Lower leg skin (tissue), 4 donors: ENCODE measurements around the gene WWOX. TPM values are rescaled to one million over a fixed set of nuclear protein-coding genes. Genes with fewer than 3 reads are reported as not detected.

Experiments used
- DNase-seq, 2 donors: peaks; one replicate each; pipeline ENCODE4 v3.0.0-alpha.2; 2019; ENCODE audit warnings: low spot score in 2 of 2
- H3K4me3 ChIP-seq: fragments of 200-600 bp; sonication (generic); 2 replicates; pipeline ENCODE4 v1.5.1; 2017; ENCODE audit warnings: mild to moderate bottlenecking, low read depth; ENCODE audit not compliant: poor library complexity, severe bottlenecking
- POLR2A ChIP-seq, 2 donors: fragments of 450-650 bp; IDR thresholded peaks; one replicate each; pipeline ENCODE4 v1.6.1; 2016 to 2017; ENCODE audit warnings: antibody characterized with exemption in 2 of 2, mild to moderate bottlenecking in 1 of 2, moderate library complexity in 1 of 2
- WGBS, 2 donors: methylation state at CpG; one replicate each; pipeline ENCODE4 v1.1.5; 2018; 5-methylcytosine and 5-hydroxymethylcytosine counted together
- intact Hi-C: fragments of 100-400 bp; cut with DNase I; formaldehyde crosslinking; loops from one replicate; pipeline ENCODE4 v1.15.0; 2023; ENCODE audit warnings: low total_unique reads
- total RNA-seq, 4 donors: library from RNA; depleted of rRNA; stranded (reverse); fragments of >200 nt; gene quantifications; one replicate each; pipeline ENCODE4 v1.1.0, GENCODE V29; 2016
- TF ChIP-seq, protein P1 (sequence below), 3 donors: fragments of 450-650 bp; IDR thresholded peaks; one replicate each; pipeline ENCODE4 v1.5.1; 2016; ENCODE audit warnings: antibody characterized with exemption in 3 of 3, mild to moderate bottlenecking in 3 of 3, moderate library complexity in 2 of 3

WWOX gene
- total RNA-seq, 4 donors from 2014 or later: 21.0 to 82.7 (median 36.1) TPM

DNA sequence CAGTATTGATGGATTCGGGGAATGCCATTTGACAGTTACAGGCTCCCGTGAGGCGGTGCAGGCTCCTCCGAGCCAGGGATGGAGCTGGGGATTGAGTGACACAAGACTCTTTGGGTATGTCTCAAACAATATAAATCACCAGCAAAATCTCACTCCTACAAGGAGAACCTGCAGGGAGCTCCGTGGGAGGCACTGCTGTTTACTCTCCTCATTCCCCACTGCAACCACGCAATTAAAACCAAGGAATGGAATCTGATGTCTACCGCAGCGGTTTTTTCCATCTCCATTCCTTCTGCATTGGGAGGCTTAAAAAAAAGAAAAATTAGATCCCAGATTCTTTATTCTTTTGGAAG, 157.9 kb downstream of the WWOX start:
- WGBS, 2 donors: 73 to 82% methylated on average over 8 of the region's 8 CpGs
- DNase-seq: no peak
- intact Hi-C loops: no loop called here
- no peak overlapping the region for H3K4me3 ChIP-seq
- TF ChIP-seq, protein P1, sequence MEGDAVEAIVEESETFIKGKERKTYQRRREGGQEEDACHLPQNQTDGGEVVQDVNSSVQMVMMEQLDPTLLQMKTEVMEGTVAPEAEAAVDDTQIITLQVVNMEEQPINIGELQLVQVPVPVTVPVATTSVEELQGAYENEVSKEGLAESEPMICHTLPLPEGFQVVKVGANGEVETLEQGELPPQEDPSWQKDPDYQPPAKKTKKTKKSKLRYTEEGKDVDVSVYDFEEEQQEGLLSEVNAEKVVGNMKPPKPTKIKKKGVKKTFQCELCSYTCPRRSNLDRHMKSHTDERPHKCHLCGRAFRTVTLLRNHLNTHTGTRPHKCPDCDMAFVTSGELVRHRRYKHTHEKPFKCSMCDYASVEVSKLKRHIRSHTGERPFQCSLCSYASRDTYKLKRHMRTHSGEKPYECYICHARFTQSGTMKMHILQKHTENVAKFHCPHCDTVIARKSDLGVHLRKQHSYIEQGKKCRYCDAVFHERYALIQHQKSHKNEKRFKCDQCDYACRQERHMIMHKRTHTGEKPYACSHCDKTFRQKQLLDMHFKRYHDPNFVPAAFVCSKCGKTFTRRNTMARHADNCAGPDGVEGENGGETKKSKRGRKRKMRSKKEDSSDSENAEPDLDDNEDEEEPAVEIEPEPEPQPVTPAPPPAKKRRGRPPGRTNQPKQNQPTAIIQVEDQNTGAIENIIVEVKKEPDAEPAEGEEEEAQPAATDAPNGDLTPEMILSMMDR (IDR thresholded peaks at IDR 0.05): no peak
- TF ChIP-seq POLR2A (IDR thresholded peaks at IDR 0.05): no peak

DNA sequence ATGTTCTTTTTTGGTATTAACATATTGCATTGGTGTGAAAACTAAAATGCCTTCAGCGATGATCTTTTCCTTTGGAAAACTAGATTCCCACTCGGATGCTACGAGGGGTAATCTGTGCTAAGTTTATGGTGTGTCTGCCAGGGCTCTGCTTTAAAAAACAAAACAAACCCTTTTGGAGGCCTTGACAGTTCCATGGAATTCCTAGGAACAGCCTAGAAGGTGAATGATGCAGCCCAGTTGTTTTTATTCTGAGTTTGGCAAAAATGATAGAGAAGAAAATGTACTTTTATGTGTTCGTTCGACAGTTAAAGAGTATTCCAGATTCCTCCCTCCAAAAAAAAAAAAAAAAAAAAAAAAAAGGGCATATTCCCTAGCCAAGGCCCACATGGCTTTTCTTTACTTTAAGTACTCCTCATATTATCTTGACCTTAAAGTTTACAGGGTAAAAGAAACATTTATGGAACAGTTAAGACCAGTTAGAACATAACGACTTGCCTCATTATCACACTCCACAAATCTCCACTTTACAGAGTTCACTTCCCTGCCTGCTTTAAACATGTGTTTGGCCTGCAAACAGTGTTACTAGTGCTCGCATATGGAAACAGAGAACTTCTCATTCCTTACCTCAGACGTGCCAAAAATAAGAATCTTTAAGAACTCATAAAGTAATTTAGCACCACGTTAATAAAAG, 159.1 kb downstream of the WWOX start:
- 59 to 62% methylated on average over 9 of the region's 9 CpGs for WGBS, 2 donors
- TF ChIP-seq POLR2A (IDR thresholded peaks at IDR 0.05): no peak
- TF ChIP-seq, protein P1 (IDR thresholded peaks at IDR 0.05): no peak
- intact Hi-C loops: no loop called here
- no peak for DNase-seq
- H3K4me3 ChIP-seq: no peak overlapping the region

- intact Hi-C loops: no loop called here
- no peak for DNase-seq
- WGBS, 2 donors: 67 to 71% methylated on average over 5 of the region's 5 CpGs
- no peak overlapping the region for H3K4me3 ChIP-seq
- no peak for TF ChIP-seq POLR2A (IDR thresholded peaks at IDR 0.05)
- TF ChIP-seq, protein P1 (IDR thresholded peaks at IDR 0.05): no peak
These were observed 160.4 kb downstream of the WWOX start for GRCh38 chr16:78259873-78260272.

- DNase-seq: no peak
- intact Hi-C loops: no loop called here
- no peak overlapping the region for H3K4me3 ChIP-seq
- no peak for TF ChIP-seq POLR2A (IDR thresholded peaks at IDR 0.05)
- TF ChIP-seq, protein P1 (IDR thresholded peaks at IDR 0.05): no peak
- WGBS, 2 donors: 95 to 96% methylated on average over 6 of the region's 6 CpGs
These were observed 165.2 kb downstream of the WWOX start for GRCh38 chr16:78264642-78265041.

DNA sequence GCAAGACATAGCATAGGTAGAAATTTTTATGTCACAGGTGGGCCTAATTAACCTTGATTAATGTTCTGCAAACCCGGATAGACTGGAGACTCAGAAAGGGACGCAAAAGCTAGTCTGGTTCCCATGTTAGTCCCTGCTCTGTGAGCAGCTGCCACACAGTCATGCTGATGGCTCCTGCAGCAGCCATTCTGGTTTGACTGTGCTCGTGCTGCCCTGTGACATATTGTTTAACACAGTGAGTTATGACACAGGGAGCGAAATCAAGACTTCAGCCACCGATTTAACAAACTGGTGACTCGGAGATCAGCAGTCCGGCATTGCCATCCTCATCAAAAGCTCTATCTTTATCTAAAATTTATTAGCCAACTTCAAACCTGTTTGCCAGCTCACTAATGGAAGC, 169.8 kb downstream of the WWOX start:
- no peak for DNase-seq
- intact Hi-C loops: no loop called here
- WGBS, 2 donors: 82 to 83% methylated on average over 7 of the region's 7 CpGs
- no peak for TF ChIP-seq POLR2A (IDR thresholded peaks at IDR 0.05)
- TF ChIP-seq, protein P1 (IDR thresholded peaks at IDR 0.05): no peak
- no peak overlapping the region for H3K4me3 ChIP-seq

DNA sequence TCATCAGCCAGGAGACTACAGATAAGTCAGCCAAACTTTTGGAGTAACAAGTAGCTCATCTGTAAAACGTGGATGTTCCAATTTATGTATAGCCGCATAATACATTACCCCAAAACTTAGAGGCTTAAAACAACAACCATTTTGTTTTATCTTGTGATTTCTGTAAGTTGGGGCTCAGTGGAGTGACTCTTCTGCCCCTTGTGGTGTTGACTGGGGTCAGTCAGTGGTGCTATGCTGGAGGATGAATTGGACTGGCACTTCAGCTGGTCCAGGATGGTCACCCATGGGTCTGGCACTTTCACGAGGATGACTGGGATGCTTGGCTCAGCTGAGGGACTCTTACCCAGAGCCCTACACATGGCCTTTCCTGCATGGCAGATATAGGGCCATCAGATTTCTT, 172.5 kb downstream of the WWOX start:
- intact Hi-C loops: no loop called here
- 95 to 97% methylated on average over 3 of the region's 3 CpGs for WGBS, 2 donors
- TF ChIP-seq, protein P1 (IDR thresholded peaks at IDR 0.05): no peak
- no peak for TF ChIP-seq POLR2A (IDR thresholded peaks at IDR 0.05)
- DNase-seq: no peak
- no peak overlapping the region for H3K4me3 ChIP-seq
